Stimulated activated CD4-positive, alpha-beta T cell treated with anti-CD3 and anti-CD28 coated beads, TNF-alpha, amount 100 ng/mL, for 1 hour (primary cell): Measurements from ENCODE around the gene PEPD.
A peak's percentile ranks its signal among the peaks of the same experiment; 100 is the strongest.

Source experiments
- DNase-seq, 3 donors: peaks; one replicate each; pipeline ENCODE4 v3.0.0-alpha.2; 2020; ENCODE audit warnings: low read depth in 3 of 3, low spot score in 1 of 3

Gene PEPD

GRCh38 chr19:33426621-33427361 is 94.8 kb downstream of the PEPD start:
- no peak for DNase-seq

GRCh38 chr19:33424181-33424580 is 97.4 kb downstream of the PEPD start:
- no peak for DNase-seq

- no peak for DNase-seq
Measured at GRCh38 chr19:33422369-33423180, 99.0 kb downstream of the PEPD start.

- DNase-seq: no peak
Measured at GRCh38 chr19:33421368-33421767, 100.2 kb downstream of the PEPD start.

GRCh38 chr19:33420821-33421220 is 100.8 kb downstream of the PEPD start:
- DNase-seq: no peak

GRCh38 chr19:33419788-33420130 is 101.8 kb downstream of the PEPD start:
- DNase-seq: no peak

GRCh38 chr19:33418871-33419787 is 102.5 kb downstream of the PEPD start:
- no peak for DNase-seq

GRCh38 chr19:33418461-33418860 is 103.1 kb downstream of the PEPD start:
- DNase-seq: no peak

GRCh38 chr19:33417751-33418150 is 103.8 kb downstream of the PEPD start:
- DNase-seq: no peak

GRCh38 chr19:33416307-33417215 is 105.0 kb downstream of the PEPD start:
- peak in 2 of 3 donors; percentile 22 to 45 for DNase-seq

GRCh38 chr19:33414667-33415605 is 106.7 kb downstream of the PEPD start:
- no peak for DNase-seq

GRCh38 chr19:33413868-33414666 is 107.5 kb downstream of the PEPD start:
- DNase-seq: no peak

GRCh38 chr19:33413426-33413725 is 108.2 kb downstream of the PEPD start:
- DNase-seq: no peak

GRCh38 chr19:33412601-33413425 is 108.8 kb downstream of the PEPD start:
- DNase-seq: no peak

GRCh38 chr19:33411621-33412180 is 109.9 kb downstream of the PEPD start:
- DNase-seq: no peak

- no peak for DNase-seq
Measured at GRCh38 chr19:33410915-33411401, 110.6 kb downstream of the PEPD start.

- DNase-seq: no peak
Measured at GRCh38 chr19:33409906-33410685, 111.5 kb downstream of the PEPD start.
